ENCODE measurements around the gene ASPSCR1. TPM values are rescaled to one million over a fixed set of nuclear protein-coding genes. Genes with fewer than 3 reads are reported as not detected.
"Not testable (repeated sequence)": the region's sequence is repeated elsewhere in the genome, so short reads cannot be mapped to it uniquely, and the experiment has no call there.

ASPSCR1 gene
- polyA plus RNA-seq, 4 donors, result 19.5 to 39.0 (median 23.1) TPM

DNA sequence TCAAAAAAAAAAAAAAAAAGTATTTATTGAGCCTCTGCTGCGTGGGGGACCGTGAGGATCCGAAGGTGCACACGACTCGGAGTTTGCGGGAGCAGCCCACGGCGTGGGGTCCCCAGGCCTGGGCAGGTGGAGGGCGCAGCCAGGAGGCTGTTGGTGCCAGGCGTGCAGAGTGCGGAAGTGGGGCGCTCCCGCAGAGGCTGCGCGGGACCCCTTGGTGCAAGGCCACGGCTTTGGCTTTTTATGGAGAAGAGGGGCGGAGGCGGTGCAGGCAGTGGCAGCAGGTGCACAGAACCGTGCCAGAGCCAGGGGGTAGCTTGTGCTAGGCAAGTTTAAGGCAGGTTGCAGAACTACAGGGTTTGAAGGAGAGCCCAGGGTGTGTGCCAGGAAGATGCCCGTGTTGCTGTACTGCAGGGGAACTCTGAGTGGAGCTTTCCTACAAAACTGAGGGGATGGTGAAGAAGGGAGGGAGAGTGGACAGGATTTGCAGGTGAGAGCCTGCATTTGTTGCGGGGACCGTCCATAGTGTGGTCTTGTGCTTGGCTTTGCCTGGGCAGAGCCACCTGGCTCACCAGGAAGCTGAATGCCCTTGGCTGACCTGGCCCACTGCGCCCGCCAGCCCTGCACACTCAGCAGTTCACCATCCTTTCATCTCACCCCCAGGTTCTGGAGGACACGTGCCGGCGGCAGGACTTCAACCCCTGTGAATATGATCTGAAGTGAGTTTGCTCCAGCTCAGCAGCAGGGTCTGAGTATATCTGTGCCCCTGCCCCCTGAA lies 1.3 kb downstream of the ASPSCR1 start:
- no peak for DNase-seq (ENCODE audit: low read depth in 4 of 4, low spot score in 3 of 4)

DNA sequence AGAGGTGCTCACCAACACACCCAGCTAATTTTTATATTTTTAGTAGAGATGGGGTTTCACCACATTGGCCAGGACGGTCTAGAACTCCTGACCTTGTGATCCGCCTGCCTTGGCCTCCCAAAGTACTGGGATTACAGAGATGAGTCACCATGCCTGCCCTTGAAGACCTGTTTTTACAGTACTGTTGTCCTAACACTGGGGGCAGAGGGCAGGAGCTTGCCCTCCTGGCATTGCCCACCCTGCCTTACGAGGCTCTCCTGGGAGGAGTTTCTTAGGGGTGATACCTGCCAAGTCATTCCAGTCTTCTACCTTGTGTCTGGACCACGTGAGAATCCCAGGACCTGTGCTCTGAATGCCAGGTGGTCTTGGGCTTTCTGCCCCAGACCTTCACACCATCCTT lies 2.7 kb downstream of the ASPSCR1 start:
- DNase-seq (ENCODE audit: low read depth in 4 of 4, low spot score in 3 of 4), result no peak

DNA sequence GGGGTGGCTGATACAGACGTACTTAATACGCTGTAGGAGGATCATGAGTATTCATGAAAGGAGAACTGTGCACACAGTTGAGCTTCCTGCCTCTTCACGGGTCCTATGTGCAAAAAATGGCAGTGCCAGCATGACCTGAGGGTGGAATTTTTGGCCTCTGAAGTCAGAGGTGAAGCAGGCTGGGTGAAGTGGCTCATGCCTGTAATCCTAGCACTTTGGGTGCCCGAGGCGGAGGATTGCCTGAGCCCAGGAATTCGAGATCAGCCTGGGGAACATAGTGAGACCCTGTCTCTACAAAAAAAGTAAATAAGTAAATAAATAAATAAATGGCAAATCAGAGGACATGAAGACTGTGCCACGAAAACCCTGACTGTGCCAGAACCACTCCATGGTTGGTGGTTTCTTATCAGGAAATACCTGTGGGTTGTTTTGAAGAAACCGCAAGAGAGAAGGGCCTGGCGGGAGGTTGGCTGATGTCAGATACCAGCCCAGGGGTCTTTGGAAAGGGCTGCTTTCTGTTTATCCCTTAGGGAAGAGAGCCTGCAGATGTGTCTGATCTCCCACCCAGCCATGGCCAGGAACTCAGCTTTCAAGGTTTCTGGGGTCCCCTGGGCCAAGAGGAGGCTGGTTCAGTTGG lies 3.4 kb downstream of the ASPSCR1 start:
- no peak for DNase-seq (ENCODE audit: low read depth in 4 of 4, low spot score in 3 of 4)

DNA sequence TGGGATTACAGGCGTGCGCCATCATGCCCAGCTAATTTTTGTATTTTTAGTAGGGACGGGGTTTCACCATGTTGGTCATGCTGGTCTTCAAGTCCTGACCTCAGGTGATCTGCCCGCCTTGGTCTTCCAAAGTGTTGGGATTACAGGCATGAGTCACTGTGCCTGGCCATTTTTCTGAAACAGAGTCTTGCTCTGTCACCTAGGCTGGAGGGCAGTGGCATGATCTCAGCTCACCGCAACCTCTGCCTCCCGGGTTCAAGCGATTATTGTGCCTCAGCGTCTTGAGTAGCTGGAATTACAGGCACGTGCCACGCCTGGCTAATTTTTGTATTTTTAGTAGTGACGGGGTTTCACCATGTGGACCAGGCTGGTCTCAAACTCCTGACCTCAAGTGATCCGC lies 4.1 kb downstream of the ASPSCR1 start:
- not testable (repeated sequence) for DNase-seq (ENCODE audit: low read depth in 4 of 4, low spot score in 3 of 4)

DNA sequence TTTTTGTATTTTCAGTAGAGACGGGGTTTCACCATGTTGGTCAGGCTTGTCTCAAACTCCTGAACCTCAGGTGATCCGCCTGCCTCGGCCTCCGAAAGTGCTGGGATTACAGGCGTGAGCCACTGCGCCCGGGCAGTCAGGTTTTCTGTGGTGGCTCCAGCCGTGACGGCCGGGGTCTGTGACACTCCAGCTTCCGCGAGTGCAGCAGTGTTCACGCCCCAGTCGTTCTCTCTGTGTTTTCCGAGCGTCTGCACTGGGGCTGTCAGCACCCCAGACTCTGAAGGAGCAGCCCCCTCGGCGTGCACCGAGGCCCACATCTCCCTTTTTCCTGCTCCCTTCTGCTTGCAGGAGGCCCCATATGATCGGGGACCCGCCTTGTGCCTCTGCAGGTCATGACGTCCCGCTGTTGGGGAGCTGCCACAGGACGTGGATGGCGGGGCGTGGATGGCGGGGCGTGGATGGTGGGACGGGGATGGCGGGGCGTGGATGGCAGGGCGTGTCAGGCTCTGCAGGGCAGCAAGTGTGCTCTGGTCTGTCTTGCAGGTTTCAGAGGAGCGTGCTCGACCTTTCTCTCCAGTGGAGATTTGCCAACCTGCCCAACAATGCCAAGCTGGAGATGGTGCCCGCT lies 5.7 kb downstream of the ASPSCR1 start:
- DNase-seq (ENCODE audit: low read depth in 4 of 4, low spot score in 3 of 4), result no peak

DNA sequence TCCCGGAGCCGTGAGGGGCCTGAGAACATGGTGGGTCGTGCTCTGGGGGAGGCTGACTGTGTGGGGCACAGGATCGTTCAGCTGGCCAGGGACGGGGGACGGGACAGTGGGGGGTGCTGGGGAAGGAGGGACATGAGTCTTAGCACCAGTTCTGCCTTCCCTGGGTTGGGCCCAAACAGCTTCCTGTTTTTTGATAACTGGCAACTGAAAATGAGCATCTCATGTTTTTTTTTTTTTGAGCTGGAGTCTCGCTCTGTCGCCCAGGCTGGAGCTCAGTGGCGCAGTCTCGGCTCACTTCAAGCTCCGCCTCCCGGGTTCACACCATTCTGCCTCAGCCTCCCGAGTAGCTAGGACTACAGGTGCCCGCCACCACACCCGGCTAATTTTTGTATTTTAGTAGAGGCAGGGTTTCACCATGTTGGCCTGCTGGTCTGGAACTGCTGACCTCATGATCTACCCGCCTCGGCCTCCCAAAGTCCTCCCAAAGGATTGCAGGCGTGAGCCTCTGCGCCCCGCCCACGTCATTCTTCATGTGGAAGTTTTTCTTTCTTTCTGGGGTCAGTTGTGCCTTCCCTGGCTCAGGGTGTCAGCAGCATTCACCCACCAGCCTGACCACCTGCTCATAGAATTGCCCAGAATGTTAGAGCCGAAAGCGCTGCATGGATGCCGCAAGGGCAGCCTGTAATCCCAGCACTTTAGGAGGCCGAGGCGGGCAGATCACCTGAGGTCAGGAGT lies 6.4 kb downstream of the ASPSCR1 start:
- DNase-seq (ENCODE audit: low read depth in 4 of 4, low spot score in 3 of 4), result no peak

DNA sequence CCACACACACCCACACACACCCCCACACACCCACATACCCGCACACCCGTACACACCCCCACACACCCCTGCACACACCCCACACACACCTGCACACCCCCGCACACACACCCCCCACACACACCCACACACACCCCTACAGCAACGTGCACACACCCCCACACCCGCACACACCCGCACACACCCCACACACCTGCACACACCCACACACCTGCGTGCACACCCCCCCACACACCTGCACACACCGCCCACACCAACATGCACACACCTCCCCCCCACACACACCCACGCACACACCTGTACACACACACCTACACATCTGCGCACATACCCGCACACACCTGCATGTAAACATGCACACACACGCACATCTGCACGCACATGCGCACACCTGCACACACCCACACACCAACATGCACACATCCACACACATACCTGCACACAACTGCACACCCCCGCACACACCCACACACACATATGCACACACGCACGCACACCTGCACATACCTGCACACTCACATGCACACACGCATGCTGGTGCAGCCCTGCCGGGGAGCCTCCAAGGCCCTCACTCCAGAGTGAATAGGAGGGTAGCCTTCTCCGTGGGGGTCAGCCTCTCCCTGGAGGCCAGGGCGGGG lies 7.5 kb downstream of the ASPSCR1 start:
- DNase-seq (ENCODE audit: low read depth in 4 of 4, low spot score in 3 of 4), result no peak

DNA sequence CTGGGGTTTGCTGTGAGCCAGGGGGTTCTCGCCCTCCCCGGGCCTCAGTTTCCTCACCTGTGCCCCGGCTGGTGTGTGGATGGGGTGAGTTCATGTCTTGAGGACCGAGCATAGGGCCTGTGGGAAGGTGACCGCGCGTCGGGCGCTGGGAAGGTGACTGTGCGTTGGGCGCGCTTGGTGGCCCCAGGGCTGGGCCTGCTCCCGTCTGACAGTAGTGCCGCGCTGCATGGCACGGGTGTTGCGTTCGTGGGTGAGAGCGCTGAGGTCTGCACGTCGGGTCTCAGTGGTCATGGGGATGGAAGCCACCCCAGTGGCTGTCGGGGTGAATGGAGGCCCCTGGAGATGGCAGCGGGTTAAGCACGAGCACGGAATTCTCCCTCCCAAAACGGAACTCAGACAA lies 9.2 kb downstream of the ASPSCR1 start:
- no peak for DNase-seq (ENCODE audit: low read depth in 4 of 4, low spot score in 3 of 4)

DNA sequence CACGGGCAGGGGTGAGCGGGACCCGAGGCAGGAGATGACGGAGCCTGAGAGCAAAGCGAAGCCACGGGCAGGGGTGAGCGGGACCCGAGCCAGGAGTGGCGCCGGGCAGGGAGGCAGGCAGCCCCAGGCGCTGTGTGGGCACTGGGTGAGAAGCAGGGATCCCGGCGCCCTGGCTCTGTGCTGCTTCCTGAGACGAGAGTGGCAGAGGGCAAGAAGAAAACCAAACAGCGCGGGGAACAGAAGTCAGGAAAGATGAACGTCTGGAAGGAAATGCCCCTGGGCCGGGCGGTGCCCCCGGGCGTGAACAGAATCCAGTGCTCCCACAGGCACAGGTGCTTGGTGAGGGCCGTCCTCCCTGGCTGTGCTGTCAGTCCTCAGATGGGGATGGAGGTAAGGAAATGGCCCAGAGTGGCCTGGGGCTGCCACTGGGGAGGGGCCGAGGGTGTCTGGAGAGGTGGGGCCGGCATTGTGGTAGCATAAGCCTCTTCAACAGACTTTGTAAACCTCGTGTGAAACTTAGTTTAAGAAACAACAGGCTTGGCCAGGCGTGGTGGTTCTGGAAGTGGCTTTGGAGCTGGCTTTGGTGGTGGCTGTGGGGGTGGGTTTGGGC lies 9.8 kb downstream of the ASPSCR1 start:
- no peak for DNase-seq (ENCODE audit: low read depth in 4 of 4, low spot score in 3 of 4)

DNA sequence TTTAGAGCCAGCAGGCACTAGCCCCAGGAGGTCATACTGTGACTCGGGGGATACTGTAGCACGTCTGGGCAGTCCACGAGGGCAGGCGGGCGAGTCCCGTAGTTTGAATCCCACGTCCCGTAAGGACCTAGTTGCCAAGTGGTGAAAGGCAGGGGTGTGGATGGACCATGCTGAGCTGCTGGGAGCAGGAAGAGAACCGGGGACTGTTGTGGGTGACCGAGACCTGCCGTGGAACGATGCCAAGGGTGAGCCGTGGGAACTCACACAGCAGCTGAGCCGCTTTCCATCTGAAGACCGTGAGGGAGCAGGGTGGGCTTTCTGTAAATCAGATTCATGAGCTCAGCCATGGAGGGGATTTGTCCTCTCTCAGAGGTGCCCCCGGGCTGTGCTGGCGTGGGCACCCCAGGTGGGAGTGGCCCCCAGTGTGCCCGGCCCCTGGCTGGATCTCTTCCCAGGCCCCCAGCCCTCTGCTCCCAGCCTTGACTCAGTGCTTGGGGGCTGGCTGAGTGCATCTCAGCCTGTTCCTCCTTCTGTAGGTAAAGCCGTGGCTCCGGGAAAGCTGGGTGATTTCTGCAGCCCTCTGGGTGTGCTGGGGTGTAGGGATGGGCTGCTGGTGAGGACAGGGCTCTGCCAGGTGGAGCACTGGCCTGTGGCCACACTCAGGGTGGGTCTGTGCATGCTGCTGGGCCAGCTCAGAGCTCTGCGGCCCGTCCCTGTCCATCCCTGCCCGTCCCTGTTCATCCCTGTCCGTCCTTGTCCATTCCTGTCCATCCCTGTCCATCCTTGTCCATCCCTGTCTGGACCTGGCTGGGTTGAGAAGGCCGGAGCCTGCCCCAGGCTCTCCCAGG lies 13.6 kb downstream of the ASPSCR1 start:
- no peak for DNase-seq (ENCODE audit: low read depth in 4 of 4, low spot score in 3 of 4)

DNA sequence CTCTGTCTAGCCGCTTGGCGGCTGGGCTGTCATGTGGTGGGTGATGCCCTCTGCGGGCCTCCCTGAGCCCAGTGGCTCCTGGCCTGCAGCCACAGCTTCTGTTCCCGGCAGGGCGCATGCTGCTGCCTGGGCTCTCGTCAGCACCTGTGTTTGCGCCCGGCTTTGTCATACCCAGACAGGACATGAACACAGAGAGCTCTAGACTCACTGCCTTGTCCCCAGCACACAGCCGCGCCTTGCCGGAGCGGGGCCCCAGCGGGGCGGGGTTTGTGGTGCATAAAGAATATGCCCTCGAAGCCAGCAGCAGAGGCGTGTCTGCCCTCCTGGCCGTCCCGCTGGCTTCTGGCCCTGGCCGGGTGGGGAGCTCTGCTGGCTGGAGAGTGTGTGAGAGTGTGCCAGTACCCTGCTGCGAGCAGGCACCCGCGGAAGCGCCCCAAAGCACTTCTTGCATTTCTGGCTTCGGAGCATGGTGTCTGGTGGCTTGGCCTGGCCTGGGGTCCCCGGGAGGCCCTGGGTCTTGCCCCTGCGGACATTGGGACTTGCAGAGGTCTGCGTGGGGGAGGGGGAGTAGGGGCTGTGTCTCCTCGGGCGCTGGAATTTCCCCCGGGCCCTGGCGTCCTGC lies 14.4 kb downstream of the ASPSCR1 start:
- no peak for DNase-seq (ENCODE audit: low read depth in 4 of 4, low spot score in 3 of 4)

DNA sequence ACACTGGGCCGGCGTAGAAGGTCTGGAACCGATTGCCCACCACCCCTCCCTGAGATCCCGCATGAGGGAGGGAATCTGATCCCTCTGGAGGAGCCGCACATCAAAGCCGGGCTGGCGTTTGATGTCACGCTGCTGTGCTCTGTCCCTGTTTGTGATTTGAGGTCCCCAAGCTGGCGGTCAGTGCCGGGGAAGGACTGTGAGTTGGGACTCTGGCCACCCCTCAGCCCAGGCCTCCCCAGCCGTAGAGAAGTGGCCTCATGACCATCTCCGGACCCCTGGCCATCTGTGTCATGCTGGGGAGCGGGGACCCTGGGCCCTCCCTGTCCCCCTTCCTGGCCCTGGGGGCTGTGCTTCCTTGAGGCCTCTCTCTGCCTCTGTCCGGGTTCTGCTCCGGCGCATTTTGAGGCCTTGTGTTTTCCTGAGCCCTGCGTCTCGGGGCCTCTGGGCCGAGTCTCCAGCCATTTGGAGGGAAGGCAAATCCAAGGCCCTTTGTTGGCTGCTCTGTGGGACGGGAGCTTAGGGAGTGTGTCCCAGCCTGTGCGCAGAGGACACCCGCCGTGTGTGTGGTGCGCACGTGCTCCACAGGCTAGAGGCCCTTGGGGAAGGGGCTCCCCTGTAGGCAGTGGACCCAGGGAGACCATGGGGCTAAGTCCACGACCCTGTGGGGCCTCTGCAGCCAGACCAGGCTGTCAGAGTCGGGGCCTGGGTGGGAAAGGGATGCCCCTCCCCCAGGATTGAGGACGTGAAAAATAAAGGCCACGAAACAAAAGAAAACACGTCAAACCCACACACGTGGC lies 15.1 kb downstream of the ASPSCR1 start:
- DNase-seq (ENCODE audit: low read depth in 4 of 4, low spot score in 3 of 4), result peak in 3 of 4 donors; percentile 42 to 73 (median 64)

DNA sequence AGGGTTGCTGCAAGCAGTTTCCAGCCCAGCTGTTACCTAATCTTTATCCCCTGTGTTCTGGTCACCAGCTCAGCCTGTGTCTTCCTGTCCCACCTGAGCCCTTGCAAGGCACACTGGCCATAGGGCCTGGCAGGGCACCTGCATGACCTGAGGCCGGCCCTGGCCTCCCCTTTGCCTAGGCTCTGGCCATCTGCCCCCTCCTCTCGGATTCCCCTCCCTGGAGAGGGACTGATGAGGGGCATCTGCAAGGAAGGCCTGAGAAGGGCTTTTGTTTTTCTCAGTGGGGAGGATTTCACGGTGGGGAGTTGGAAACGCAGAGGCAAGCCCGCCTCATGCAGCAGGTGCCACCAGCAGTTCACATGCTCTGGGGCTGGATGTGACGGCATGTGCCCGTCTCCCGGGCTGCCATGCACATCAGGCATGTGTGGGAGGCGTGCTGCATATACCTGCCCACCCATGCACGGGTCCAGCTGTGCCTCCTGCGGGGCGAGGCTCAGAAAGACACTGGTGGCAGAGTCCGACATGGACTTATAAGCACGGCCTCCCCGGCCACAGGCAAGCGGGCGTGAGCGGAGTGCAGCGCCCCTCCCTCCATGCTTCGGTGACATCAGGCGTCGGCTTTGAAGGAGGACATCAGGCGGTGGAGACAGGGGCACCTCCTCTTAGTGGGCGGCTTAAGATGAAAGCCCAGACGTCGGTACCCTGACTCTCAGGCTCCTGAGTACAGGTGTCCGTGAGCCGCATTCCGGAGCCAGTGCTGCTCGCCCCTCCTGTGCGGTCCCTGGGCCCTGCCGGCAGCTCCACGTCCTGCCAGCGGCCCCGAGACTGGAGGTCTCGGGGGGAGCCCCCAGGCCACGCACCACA lies 16.5 kb downstream of the ASPSCR1 start:
- no peak for DNase-seq (ENCODE audit: low read depth in 4 of 4, low spot score in 3 of 4)

DNA sequence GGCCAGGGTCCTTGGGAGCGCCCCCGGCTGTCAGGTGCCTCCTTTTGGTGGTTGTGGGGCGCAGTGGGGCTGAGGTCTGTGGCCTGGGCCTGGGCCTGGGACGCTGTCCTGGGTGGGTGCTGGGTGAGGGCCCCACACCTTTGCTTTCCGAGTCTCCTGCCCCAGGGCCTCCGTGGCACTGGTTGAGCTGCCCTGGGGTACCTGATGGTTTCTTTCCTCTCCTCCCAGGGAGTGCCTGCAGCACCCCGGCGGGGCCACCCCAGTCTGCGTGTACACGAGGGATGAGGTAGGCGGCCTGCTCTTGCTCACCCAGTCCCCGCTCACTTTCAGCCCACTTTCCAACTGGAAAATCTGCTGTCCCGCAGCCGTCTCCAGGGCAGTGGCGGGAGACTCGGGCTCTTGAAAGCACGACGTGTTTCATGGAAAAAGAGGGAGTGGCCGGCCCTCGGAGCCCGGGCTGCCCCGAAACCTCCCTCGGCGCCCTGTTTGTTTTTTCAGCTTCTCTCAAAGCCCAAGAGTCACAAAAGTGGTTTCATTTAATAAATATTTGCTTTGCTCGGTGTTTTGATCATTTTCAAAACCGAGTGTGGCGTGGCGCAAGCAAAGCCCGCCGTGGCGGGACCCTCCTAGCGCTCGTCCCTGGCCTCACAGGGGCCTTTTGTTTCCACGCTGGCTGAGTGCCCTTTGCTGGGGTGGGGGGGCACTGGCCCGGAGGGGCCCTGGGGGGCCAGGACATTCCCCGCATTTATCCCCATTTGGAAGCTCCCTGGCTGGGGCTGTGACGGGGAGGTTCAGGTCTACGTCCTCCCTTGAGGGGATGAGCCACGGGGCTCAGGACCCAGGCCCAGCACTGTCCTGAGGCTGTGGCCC lies 17.4 kb downstream of the ASPSCR1 start:
- DNase-seq (ENCODE audit: low read depth in 4 of 4, low spot score in 3 of 4), result no peak

DNA sequence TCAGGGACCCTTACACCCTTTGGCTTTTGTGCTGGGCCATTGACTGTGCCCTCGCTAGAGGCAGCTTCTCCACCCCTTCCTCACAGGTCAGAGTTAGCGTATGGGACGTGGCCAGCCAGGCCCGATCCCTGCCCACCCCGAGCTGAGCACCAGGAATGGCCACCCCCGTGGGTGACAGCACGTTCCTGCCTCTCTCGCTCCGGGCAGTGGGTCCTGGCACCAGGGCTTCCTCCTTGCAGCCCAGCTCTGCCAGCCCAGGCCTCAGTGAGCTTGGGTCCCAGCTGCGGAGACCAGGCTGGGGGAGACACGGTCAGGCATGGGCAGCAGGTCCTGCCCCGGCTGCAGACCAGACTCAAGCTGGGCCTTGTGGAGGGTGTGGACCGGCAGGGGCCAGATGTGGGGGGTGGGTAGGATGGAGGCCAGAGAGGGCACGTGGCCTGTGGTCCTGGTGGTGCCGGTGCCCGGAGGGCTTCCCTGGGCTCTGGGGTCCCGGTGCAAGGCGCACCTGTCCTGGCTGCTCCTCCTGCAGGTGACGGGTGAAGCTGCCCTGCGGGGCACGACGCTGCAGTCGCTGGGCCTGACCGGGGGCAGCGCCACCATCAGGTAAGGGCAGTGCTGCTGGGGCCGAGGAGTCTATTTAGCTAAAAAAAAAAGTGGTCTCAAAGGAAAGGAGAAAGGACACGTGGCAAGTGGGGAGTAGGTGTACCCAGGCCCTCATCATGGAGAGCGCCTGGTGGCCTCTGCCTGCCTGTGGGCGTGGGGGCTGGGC lies 18.2 kb downstream of the ASPSCR1 start:
- no peak for DNase-seq (ENCODE audit: low read depth in 4 of 4, low spot score in 3 of 4)
